ENCODE results near the gene EPHB1. TPM values are rescaled to one million over a fixed set of nuclear protein-coding genes. Genes with fewer than 3 reads are reported as not detected.

Gene EPHB1
- total RNA-seq, 2 donors from 2014 or later: 2.3 to 21.2 TPM

- no peak overlapping the region for H3K27ac ChIP-seq
- no peak overlapping the region for H3K4me3 ChIP-seq
- no peaks in the 10 kb centered on the region for H3K4me1 ChIP-seq (replicated peaks)
- WGBS: 54% methylated on average over 2 of the region's 2 CpGs
- DNase-seq (ENCODE audit: low spot score): no peak
- intact Hi-C loops (cut with DNase I): no loop called here
- no peak for TF ChIP-seq POLR2A (IDR thresholded peaks at IDR 0.05)
- TF ChIP-seq POLR2AphosphoS5 (IDR thresholded peaks at IDR 0.05): no peak
- TF ChIP-seq, protein P1, sequence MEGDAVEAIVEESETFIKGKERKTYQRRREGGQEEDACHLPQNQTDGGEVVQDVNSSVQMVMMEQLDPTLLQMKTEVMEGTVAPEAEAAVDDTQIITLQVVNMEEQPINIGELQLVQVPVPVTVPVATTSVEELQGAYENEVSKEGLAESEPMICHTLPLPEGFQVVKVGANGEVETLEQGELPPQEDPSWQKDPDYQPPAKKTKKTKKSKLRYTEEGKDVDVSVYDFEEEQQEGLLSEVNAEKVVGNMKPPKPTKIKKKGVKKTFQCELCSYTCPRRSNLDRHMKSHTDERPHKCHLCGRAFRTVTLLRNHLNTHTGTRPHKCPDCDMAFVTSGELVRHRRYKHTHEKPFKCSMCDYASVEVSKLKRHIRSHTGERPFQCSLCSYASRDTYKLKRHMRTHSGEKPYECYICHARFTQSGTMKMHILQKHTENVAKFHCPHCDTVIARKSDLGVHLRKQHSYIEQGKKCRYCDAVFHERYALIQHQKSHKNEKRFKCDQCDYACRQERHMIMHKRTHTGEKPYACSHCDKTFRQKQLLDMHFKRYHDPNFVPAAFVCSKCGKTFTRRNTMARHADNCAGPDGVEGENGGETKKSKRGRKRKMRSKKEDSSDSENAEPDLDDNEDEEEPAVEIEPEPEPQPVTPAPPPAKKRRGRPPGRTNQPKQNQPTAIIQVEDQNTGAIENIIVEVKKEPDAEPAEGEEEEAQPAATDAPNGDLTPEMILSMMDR (IDR thresholded peaks at IDR 0.05): no peak
- H3K27me3 ChIP-seq (replicated peaks; ENCODE audit: insufficient read depth): no peaks in the 10 kb centered on the region
- no peaks in the 10 kb centered on the region for H3K36me3 ChIP-seq
- H3K9me3 ChIP-seq: no peaks in the 10 kb centered on the region
Measured at GRCh38 chr3:134838599-134838998, 43.5 kb downstream of the EPHB1 start.

DNA sequence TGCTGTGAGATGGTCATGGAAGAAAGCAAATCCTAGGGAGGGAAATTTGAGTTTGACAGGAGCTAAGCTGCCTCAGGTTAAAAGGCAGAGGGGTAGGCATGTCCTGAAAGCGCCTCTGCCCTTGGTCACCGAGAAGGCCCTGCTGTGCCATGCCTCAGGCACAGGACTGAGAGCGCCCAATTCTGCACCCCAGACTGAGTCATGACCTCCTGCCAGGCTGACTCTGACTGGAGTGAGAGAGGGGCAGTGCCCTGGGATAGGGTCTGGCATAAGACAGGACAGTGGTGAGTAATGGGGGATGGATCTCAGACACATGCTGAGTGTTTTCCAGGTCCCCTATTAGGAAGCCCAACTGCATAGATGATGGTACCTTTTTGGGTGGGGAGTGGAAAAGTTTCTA is 44.4 kb downstream of the EPHB1 start:
- Histone ChIP-seq H3K36me3 (no peaks in the 10 kb centered on the region), H3K4me1 (replicated peaks) (no peaks in the 10 kb centered on the region), H3K27ac (no peak overlapping the region), H3K4me3 (no peak overlapping the region), H3K9me3 (no peaks in the 10 kb centered on the region), H3K27me3 (replicated peaks; ENCODE audit: insufficient read depth) (no peaks in the 10 kb centered on the region)
- TF ChIP-seq, protein P1 (IDR thresholded peaks at IDR 0.05): no peak
- TF ChIP-seq POLR2AphosphoS5 (IDR thresholded peaks at IDR 0.05): no peak
- no peak for TF ChIP-seq POLR2A (IDR thresholded peaks at IDR 0.05)
- intact Hi-C loops (cut with DNase I): no loop called here
- WGBS: 82% methylated on average over 3 of the region's 3 CpGs
- no peak for DNase-seq (ENCODE audit: low spot score)

DNA sequence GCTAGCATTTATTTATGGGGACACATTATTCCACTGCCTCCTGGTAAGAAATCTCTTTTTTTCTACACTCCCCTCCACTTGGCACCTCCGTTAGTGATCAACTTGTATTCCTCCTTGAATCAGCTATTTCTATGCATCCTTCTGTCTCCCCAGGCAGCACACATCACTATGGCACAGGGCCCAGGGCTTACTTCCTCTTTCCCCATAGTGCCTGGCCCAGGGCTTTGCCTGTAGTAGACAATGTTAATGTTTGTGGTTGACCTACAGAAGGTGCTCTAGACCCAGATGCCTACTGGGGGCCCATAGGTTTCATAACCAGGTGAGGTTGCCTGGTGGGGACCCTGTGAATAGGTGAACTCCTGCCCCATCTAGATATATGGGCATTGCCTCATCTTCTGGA is 44.9 kb downstream of the EPHB1 start:
- TF ChIP-seq, protein P1 (IDR thresholded peaks at IDR 0.05): no peak
- TF ChIP-seq POLR2A (IDR thresholded peaks at IDR 0.05): no peak
- TF ChIP-seq POLR2AphosphoS5 (IDR thresholded peaks at IDR 0.05): no peak
- WGBS: 45% methylated on average over 1 of the region's 1 CpG
- no peak for DNase-seq (ENCODE audit: low spot score)
- Histone ChIP-seq H3K27ac (no peak overlapping the region), H3K36me3 (no peaks in the 10 kb centered on the region), H3K4me1 (replicated peaks) (no peaks in the 10 kb centered on the region), H3K4me3 (no peak overlapping the region), H3K27me3 (replicated peaks; ENCODE audit: insufficient read depth) (no peaks in the 10 kb centered on the region), H3K9me3 (no peaks in the 10 kb centered on the region)
- intact Hi-C loops (cut with DNase I): no loop called here

DNA sequence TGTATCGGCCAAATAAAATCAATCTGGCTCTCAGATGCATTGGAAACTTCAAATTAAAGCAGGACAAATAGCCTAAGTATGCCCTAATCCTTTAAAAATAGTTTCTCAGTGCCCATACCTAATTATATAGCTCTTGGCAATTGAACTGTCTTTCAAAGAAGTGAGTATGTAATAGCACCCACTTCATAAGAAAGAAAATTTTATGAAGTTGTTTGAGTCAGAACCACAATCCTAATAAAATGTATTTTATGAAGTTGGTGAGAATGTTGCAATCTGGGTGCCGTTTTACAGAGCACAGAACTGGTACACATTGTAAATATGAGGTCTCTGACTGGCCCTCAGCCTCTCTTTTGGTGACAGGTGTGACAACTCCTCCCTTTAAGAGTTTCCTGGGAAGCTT is 45.4 kb downstream of the EPHB1 start:
- TF ChIP-seq, protein P1 (IDR thresholded peaks at IDR 0.05): no peak
- TF ChIP-seq POLR2AphosphoS5 (IDR thresholded peaks at IDR 0.05) (peak; percentile 27), POLR2A (IDR thresholded peaks at IDR 0.05) (no peak)
- Histone ChIP-seq H3K27ac (no peak overlapping the region), H3K4me3 (no peak overlapping the region), H3K27me3 (replicated peaks; ENCODE audit: insufficient read depth) (no peaks in the 10 kb centered on the region), H3K36me3 (no peaks in the 10 kb centered on the region), H3K9me3 (no peaks in the 10 kb centered on the region), H3K4me1 (replicated peaks) (no peaks in the 10 kb centered on the region)
- no peak for DNase-seq (ENCODE audit: low spot score)
- 25% methylated on average over 2 of the region's 2 CpGs for WGBS
- intact Hi-C loops (cut with DNase I): no loop called here

DNA sequence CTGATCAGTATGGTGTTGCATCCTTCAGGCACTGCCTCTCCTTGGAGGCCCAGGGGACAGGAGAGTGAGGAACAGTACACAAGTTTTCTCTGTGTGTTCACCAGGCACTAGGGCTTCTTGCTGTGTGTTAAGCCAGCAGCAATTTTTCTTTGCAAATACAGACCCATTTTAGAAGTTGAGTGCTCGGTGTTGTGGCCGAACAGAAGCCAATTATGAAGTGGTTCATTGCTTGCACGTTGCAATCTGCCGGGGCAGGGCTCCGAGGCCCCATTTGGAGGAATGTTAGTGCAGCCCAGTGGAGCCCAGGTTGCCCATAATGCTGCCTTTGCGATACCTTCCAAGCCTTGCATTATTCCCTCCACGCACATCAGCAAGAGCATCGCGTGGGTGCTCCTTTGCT is 51.0 kb downstream of the EPHB1 start:
- intact Hi-C loops (cut with DNase I): no loop called here

More for the DNA sequence above, 51.0 kb downstream of the EPHB1 start:
- 68% methylated on average over 9 of the region's 9 CpGs for WGBS
- H3K4me1 ChIP-seq (replicated peaks): no peaks in the 10 kb centered on the region
- no peaks in the 10 kb centered on the region for H3K27me3 ChIP-seq (replicated peaks; ENCODE audit: insufficient read depth)
- H3K27ac ChIP-seq: no peak overlapping the region
- DNase-seq (ENCODE audit: low spot score): no peak
- no peaks in the 10 kb centered on the region for H3K9me3 ChIP-seq
- H3K36me3 ChIP-seq: no peaks in the 10 kb centered on the region
- TF ChIP-seq POLR2A (IDR thresholded peaks at IDR 0.05): no peak
- TF ChIP-seq, protein P1 (IDR thresholded peaks at IDR 0.05): no peak
- TF ChIP-seq POLR2AphosphoS5 (IDR thresholded peaks at IDR 0.05): no peak
- H3K4me3 ChIP-seq: no peak overlapping the region
